Measurements from ENCODE around the gene TSPAN2.

TSPAN2 gene

GRCh38 chr1:115089420-115090185 lies at the start of gene TSPAN2:
TSS of gene TSPAN2 (minus strand) at chr1:115089503. CDS start at chr1:115089432, 71 bp downstream.
- no peak within 1 kb of the TSS for H2AFZ ChIP-seq (ENCODE audit: low read depth, low read length, severe bottlenecking)
- no peak within 1 kb of the TSS for H3K9ac ChIP-seq (ENCODE audit: low read length)

GRCh38 chr1:115138973-115139372 lies 49.7 kb upstream of the TSPAN2 start:
- H3K9ac ChIP-seq (ENCODE audit: low read length) = no peak overlapping the region
- no peak overlapping the region for H3K4me3 ChIP-seq (ENCODE audit: insufficient read depth, low read length, poor library complexity, severe bottlenecking)
- no peaks in the 10 kb centered on the region for H3K79me2 ChIP-seq (ENCODE audit: insufficient read depth, low read length)
- H4K20me1 ChIP-seq (ENCODE audit: low read depth, low read length) = no peaks in the 10 kb centered on the region
- H3K36me3 ChIP-seq (ENCODE audit: low read length) = no peaks in the 10 kb centered on the region
- no peak overlapping the region for H2AFZ ChIP-seq (ENCODE audit: low read depth, low read length, severe bottlenecking)
- H3K27ac ChIP-seq (ENCODE audit: low read depth, low read length) = no peak overlapping the region
- TF ChIP-seq EZH2phosphoT487 (conservative IDR thresholded peaks at IDR 0.05; ENCODE audit: low read length) (no peak), CTCF (IDR thresholded peaks at IDR 0.05; ENCODE audit: insufficient read depth, low read length, poor library complexity, severe bottlenecking) (peak; percentile 80)
- no peaks in the 10 kb centered on the region for H3K9me3 ChIP-seq (ENCODE audit: insufficient read depth, low read length)
- H3K27me3 ChIP-seq (ENCODE audit: low read length) = no peaks in the 10 kb centered on the region
- H3K4me2 ChIP-seq (ENCODE audit: low read depth, low read length, poor library complexity, severe bottlenecking) = no peak overlapping the region
- no peaks in the 10 kb centered on the region for H3K9me2 ChIP-seq (replicated peaks; ENCODE audit: insufficient read depth, low read length)
- no peaks in the 10 kb centered on the region for H3F3A ChIP-seq (ENCODE audit: insufficient read depth)

More at GRCh38 chr1:115089420-115090185, at the start of gene TSPAN2:
- H3K27ac ChIP-seq (ENCODE audit: low read depth, low read length) = no peak within 1 kb of the TSS
- no peaks in the 10 kb centered on the region for H4K20me1 ChIP-seq (ENCODE audit: low read depth, low read length)
- no peaks in the 10 kb centered on the region for H3K36me3 ChIP-seq (ENCODE audit: low read length)
- no peak for TF ChIP-seq EZH2phosphoT487 (conservative IDR thresholded peaks at IDR 0.05; ENCODE audit: low read length)
- no peak for TF ChIP-seq CTCF (IDR thresholded peaks at IDR 0.05; ENCODE audit: insufficient read depth, low read length, poor library complexity, severe bottlenecking)
- H3K9me2 ChIP-seq (replicated peaks; ENCODE audit: insufficient read depth, low read length) = no peaks in the 10 kb centered on the region
- H3F3A ChIP-seq (ENCODE audit: insufficient read depth) = no peaks in the 10 kb centered on the region
- H3K4me3 ChIP-seq (ENCODE audit: insufficient read depth, low read length, poor library complexity, severe bottlenecking) = no peak within 1 kb of the TSS
- H3K27me3 ChIP-seq (ENCODE audit: low read length) = no peaks in the 10 kb centered on the region
- no peaks in the 10 kb centered on the region for H3K79me2 ChIP-seq (ENCODE audit: insufficient read depth, low read length)
- H3K4me2 ChIP-seq (ENCODE audit: low read depth, low read length, poor library complexity, severe bottlenecking) = no peak within 1 kb of the TSS
- no peaks in the 10 kb centered on the region for H3K9me3 ChIP-seq (ENCODE audit: insufficient read depth, low read length)

GRCh38 chr1:115138271-115138670 lies 49.0 kb upstream of the TSPAN2 start:
- no peaks in the 10 kb centered on the region for H3F3A ChIP-seq (ENCODE audit: insufficient read depth)
- no peaks in the 10 kb centered on the region for H3K9me3 ChIP-seq (ENCODE audit: insufficient read depth, low read length)
- no peaks in the 10 kb centered on the region for H3K9me2 ChIP-seq (replicated peaks; ENCODE audit: insufficient read depth, low read length)
- H3K27me3 ChIP-seq (ENCODE audit: low read length) = no peaks in the 10 kb centered on the region
- no peak overlapping the region for H2AFZ ChIP-seq (ENCODE audit: low read depth, low read length, severe bottlenecking)
- H3K4me3 ChIP-seq (ENCODE audit: insufficient read depth, low read length, poor library complexity, severe bottlenecking) = no peak overlapping the region
- no peaks in the 10 kb centered on the region for H4K20me1 ChIP-seq (ENCODE audit: low read depth, low read length)
- TF ChIP-seq CTCF (IDR thresholded peaks at IDR 0.05; ENCODE audit: insufficient read depth, low read length, poor library complexity, severe bottlenecking) = no peak
- no peak for TF ChIP-seq EZH2phosphoT487 (conservative IDR thresholded peaks at IDR 0.05; ENCODE audit: low read length)
- no peak overlapping the region for H3K9ac ChIP-seq (ENCODE audit: low read length)
- no peak overlapping the region for H3K4me2 ChIP-seq (ENCODE audit: low read depth, low read length, poor library complexity, severe bottlenecking)
- no peak overlapping the region for H3K27ac ChIP-seq (ENCODE audit: low read depth, low read length)
- no peaks in the 10 kb centered on the region for H3K79me2 ChIP-seq (ENCODE audit: insufficient read depth, low read length)
- no peaks in the 10 kb centered on the region for H3K36me3 ChIP-seq (ENCODE audit: low read length)

Data from SU-DHL-6 (cell line).